Myocyte (in vitro differentiated cells): ENCODE measurements around the gene NKIRAS1. TPM values are rescaled to one million over a fixed set of nuclear protein-coding genes. Genes with fewer than 3 reads are reported as not detected.

Experiments
- DNase-seq: peaks from one replicate; pipeline ENCODE4 v3.0.0-alpha.2; 2012; ENCODE audit warnings: low read depth
- polyA plus RNA-seq: library from polyadenylated mRNA; unstranded; fragments of >200 nt; gene quantifications from one replicate; pipeline ENCODE4 v1.2.1, GENCODE V29; 2012; ENCODE audit warnings: missing spikeins
- total RNA-seq: library from RNA; depleted of rRNA; stranded (reverse); fragments of >200 nt; gene quantifications from 2 replicates; pipeline ENCODE4 v1.2.3, GENCODE V29; 2014

Gene NKIRAS1
- 27.2 and 34.1 TPM in 2 replicates for total RNA-seq
- polyA plus RNA-seq, result 10.6 TPM

DNA sequence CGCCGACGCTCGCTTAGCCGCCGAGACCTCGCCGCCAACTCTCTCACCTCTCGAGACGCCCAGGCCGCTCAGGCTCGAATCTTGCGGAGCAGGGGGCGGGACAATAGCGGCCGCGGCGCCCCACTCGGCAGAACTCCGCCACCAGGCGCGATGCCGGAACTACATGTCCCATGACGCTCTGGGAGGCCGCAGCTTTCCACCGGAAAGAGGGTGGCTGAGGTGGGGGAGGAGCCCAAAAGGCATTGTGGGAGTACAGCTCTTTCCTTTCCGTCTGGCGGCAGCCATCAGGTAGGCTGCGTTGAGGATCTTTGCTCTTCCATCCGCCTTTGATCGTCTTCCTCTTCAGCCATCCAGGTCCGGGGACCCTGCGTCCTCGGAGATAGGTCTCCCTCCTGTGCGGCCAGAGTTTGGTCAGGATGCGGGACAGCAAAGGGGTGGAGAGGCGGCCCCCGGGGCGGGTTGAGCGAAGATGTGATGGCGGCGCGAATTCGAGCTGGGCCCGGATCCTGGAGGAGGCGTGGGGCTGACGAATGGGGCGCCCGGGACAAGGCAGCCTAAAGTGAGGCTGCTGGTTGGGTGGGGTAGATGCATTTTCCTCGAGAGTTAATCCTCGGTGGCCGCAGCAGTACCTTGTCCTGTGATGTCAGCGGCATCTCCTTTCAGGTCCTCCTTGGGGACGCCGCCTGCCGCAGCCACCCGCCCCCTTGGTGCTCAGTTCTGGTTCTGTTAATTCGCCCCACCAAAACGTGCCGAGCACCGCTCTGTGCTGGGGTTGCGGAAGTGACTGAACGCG, at the start of gene NKIRAS1, which contains the start of gene RPL15:
NKIRAS1 (minus strand) TSS at position 105 of the 793 bp plus-strand sequence. CDS start 6,086 bp downstream, outside the sequence.
RPL15 (plus strand) TSS at position 247 of the 793 bp plus-strand sequence. CDS start 728 bp downstream, outside the sequence.
- peak; percentile 98 for DNase-seq

- DNase-seq, result no peak
Observed at GRCh38 chr3:23966328-23966727, 49.5 kb upstream of the NKIRAS1 start.

GRCh38 chr3:23964537-23965235, 47.9 kb upstream of the NKIRAS1 start:
- no peak for DNase-seq

- DNase-seq, result peak; percentile 64
Observed at GRCh38 chr3:23961913-23962312, 45.1 kb upstream of the NKIRAS1 start.

- DNase-seq, result peak; percentile 47
Observed at GRCh38 chr3:23961066-23961465, 44.3 kb upstream of the NKIRAS1 start.

- DNase-seq, result no peak
Observed at GRCh38 chr3:23960649-23961048, 43.9 kb upstream of the NKIRAS1 start.

DNA sequence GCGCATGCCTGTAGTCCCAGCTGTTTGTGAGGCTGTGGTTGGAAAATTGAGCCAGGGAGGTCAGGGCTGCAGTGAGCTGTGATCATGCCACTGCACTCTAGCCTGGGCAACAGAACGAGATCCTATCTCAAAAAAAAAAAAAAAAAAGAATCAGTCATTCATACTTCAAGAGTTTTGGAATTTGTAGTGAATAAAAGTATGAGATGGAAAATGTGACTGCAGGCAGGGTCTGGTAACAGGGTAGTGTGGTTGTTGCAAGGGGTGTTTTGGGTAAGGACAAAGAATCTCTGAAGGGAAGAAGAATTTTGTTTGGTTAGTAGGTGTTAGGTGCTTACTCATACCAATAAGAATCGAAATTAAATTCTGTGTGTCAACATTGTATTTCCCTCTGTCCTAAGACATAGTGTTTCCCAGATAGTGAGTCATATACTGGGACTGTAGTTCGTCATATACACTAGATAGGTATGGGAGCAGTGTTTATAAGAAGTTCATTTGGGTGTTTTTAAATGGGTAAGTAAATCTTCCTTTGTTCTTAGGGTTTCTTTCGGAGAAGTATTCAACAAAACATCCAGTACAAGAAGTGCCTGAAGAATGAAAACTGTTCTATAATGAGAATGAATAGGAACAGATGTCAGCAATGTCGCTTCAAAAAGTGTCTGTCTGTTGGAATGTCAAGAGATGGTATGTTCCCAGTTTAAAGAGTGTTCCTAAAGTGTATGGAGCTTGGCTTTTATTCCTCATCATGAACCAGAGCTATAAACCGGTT, 42.5 kb upstream of the NKIRAS1 start:
- no peak for DNase-seq

DNA sequence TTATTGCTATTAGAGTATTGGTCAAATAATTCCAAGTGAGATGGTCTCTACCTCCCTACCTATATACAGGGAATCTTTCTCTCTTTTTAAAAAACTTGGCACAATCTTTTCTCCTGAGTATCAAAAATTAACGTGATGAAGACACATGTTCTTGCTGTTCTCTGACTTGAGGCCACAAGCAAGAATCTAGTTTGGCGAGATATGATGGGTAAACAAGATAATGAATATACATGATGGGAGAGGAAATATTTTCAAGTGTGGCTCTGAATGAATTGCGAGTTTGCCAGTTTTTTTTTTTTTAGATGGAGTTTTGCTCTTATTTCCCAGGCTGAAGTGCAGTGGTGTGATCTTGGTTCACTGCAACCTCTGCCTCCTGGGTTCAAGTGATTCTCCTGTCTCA, 39.9 kb upstream of the NKIRAS1 start:
- DNase-seq, result no peak

- DNase-seq, result no peak
Observed at GRCh38 chr3:23954144-23954543, 37.4 kb upstream of the NKIRAS1 start.

GRCh38 chr3:23953523-23953922, 36.7 kb upstream of the NKIRAS1 start:
- DNase-seq, result no peak

GRCh38 chr3:23952646-23953045, 35.9 kb upstream of the NKIRAS1 start:
- no peak for DNase-seq

DNA sequence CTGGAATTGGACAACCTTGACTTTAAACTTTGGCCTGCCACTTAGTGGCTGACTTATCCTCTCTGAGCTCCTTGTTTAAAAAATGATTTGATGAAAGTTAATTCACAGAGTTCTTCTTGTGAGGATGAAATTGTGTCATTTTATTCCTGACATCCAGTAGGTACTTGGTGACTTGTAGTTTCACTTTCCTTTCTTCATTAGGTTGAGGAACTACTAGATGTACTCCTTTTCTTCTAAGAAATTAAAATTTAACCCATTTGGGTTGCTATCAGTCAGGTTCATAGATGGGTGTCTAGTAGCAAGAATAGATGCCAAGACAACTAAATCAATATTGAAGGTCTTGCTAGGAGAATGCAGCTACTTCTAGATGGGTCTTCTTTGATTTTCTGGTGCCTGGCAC, 33.5 kb upstream of the NKIRAS1 start:
- DNase-seq, result no peak

DNA sequence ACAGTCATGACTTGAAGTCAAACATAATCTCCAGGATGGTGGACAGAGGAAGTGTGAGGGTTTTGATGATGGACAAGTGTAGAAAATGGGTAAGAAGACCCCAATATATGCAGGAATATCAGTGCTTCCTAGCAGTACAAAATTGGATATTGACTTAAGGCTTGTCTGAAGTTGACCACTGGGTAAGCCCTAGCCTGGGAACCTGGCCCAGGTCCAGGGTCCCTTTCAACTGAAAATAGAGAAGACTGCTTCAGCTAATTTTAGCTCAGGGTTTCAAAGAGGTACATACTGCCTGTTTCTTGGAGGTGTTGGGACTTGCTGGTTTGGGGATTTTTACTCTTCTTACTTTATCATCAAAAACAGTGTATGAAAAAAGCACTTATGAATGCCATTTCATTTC, 33.0 kb upstream of the NKIRAS1 start:
- peak; percentile 76 for DNase-seq

GRCh38 chr3:23948761-23949160, 32.0 kb upstream of the NKIRAS1 start:
- no peak for DNase-seq

DNA sequence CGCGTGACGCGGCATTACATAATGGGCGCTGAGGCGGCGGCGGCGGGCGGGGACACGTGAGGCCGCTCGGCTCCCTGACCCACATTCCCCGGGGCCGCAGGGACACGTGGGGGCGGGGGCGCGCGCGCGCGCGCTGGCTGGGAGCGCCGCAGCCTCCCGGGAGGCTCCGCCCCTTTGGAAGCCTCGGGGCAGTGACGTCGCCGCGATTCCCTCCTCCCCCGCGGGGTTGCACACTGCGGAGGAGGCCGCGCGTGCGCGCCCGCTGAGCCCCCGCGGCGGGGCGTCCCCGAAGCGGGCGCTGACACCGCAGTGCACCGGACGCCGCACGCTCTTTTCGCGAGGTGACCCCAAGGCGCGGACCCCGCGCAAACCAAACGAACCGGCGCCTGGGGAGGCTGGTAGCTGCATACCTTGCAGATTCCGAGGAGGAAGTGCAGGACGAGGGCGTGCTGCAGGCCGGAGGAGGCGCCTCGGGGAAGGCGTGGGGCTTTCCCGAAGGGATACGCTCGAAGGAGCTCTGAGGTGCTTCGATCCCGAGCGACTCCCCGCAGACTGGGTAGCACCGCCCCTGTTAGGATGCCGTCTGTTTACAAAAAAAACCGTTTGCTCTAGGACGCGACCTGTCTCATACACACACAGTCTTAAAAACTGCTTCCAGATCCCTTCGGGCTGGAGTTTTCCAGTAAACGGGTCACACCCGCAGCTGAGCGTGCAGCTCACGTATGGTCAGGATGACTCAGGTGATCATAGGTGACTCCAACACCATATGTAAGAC, 29.3 kb upstream of the NKIRAS1 start:
- peak; percentile 97 for DNase-seq

GRCh38 chr3:23945663-23945912, 28.8 kb upstream of the NKIRAS1 start:
- no peak for DNase-seq

DNA sequence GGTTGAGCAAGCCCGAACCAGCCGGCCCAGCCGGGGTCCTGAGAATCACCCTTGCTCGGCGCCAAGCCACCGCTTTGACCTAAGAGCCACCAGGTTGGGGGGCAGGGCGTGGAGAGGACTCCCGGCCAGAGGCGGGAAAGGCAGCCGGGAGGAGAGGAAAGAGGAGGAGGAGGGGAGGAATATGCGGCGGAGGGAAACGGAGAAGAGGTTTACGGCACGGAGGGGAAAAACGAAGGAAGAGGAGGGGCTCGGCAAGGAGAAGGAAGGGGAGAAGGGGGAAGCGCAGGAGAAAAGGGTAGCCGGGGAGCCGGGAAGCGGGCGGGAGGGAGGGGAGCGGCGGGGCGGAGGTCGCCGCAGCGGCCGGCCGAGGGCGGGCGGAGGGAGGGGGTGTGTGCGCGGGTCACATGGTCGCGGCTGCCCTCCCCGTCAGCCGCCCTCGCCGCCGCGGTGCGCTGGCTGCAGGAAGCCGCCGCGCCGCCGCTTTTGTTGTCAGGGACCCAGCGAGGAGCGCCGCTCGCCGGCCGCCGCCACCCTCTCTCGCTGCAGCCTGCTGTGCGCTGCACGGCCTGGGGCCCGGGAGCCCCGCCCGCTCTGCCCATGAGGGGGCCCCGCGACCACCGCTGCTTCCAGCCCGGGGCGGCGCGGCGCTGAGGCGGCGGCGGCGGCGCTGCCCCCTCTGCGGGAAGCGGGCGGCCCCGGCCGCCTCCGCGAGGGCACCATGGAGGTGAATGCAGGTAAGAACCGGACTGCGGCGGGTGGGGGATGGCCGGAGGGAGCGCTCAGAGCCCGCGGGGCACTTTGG, 28.3 kb upstream of the NKIRAS1 start, which contains the start of gene NR1D2:
NR1D2 (plus strand) TSS at position 426 of the 802 bp plus-strand sequence; CDS start at position 719, 293 bp downstream.
- DNase-seq, result peak; percentile 78

DNA sequence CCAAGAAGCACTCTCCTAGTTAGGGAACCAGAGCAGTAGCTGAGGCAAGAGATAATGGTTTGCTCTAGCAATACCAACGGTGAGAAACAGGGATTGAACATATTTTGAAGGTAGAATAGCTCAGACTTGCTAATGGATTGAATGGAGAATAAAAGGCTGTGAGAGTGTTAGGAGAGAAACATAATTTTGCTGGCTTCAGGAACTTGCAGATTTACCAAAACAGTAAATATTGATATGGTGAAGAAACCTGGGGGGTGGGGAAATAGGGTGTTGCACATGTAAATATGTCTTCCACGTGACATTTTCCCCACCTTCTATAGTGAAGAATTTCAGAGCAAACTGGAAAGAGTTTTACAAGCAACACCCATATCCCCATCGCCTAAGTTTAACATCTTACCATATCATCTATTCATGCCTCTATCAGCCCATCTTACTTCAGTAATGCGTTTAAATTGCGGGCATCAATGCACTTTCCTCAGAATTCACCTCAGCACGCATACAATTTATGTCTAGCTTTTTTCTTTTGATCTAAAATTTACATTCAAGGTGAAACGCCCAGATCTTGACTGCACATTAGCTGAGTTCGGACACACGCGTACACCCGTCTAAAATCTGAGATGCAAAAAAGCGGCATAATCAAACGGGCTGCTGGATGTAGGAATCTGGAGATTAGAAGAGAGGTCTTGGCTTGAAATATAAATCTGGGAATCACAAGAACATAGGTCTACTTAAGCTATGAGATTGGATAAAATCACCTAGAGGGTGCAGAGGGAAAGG, 27.4 kb upstream of the NKIRAS1 start:
- no peak for DNase-seq

DNA sequence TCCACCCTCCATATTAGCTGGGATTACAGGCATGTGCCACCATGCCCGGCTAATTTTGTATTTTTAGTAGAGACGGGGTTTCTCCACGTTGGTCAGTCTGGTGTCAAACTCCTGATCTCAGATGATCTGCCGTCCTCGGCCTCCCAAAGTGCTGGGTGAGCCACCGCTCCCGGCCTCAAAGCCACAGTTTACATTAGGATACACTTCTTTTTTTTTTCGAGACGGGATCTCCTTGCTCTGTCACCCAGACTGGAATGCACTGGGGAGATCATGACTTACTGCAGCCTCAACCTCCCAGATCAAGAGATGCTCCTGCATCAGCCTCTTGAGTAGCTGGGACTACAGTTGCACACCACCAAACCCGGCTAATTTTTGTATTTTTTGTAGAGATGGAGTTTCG, 25.8 kb upstream of the NKIRAS1 start:
- no peak for DNase-seq
